Dermis microvascular lymphatic vessel endothelial cell (primary cell): ENCODE data around the gene DCAF17. TPM values are rescaled to one million over a fixed set of nuclear protein-coding genes. Genes with fewer than 3 reads are reported as not detected.
"Not testable (repeated sequence)": the region's sequence is repeated elsewhere in the genome, so short reads cannot be mapped to it uniquely, and the experiment has no call there.

Experiments
- DNase-seq, 2 donors: peaks; one replicate each; pipeline versions ENCODE4 v3.0.0 to v3.0.0-alpha.2; 2010; ENCODE audit warnings: low read depth in 2 of 2
- total RNA-seq: library from RNA; depleted of rRNA; stranded (reverse); fragments of >200 nt; gene quantifications from 2 replicates; pipeline ENCODE4 v1.2.1, GENCODE V29; 2014

DCAF17 gene
- total RNA-seq, 1 donor from 2014 or later: 12.1 TPM

DNA sequence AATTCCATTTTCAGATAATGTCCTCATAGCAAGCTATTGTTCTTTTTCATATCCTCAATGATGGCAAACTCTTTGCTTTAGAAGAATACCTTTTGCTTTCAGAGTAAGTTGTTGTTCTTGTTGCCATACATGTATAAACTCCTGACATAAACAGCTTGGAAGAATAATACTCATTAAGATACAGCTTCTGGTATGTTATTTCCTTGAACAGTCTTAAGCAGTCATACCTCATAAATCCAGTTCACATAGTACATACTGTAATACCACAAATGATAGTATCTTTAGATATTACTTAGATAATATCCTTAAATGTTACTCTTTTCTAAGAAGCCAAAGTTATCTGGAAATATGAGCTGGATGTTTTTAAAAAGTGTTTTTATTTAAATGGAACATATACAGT lies 23.4 kb upstream of the DCAF17 start:
- DNase-seq: peak in 1 of 2 donors; percentile 13

DNA sequence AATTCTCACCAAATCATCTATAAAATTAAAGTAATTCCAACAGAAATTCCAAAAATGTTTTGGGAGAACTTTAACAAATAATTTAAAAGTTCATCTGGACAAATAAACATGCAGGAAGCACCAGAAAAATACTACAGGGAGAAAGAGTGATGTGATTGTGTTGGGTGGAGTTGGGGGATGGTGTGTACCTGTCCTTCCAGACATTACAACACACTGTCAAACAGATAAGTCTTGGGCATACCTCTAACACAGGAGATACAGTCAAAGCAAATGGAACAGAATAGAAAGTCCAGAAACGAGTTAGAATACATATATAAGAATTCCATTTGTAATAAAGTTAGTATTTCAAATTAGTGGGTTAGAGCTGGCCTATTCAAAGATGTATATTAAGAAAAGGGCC lies 22.8 kb upstream of the DCAF17 start:
- no peak for DNase-seq

DNA sequence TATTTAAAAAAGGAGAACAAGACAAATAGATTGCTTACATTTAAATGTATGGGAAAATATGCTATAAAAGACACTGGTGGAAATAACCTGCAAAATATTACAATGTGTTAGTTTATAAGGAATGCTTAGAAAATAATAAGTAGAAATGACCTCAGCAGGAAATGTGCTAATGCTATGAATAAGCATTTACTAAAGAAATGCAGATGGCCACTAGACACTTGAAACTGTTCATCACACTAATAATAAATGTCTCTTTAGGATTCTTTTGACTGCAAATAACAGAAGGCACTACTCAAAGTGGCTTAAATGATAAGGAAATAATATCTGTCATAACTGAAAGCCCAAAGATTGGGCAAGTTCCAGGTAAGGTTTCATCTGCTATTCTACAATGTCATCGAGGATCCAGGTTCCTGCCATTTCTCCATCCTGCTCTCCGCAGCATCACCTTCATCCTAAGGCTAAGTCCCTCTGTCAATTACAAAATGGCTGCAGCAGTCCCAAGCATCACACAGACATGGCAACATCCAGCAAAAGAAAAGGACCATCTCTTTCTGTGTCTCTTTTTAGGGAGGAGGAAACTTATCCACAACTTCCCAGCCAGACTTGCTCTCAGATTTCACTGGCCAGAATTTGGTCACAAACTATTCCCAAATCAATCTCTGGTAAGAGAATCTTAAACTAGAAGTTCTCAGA lies 22.1 kb upstream of the DCAF17 start:
- peak in 1 of 2 donors; percentile 57 for DNase-seq

DNA sequence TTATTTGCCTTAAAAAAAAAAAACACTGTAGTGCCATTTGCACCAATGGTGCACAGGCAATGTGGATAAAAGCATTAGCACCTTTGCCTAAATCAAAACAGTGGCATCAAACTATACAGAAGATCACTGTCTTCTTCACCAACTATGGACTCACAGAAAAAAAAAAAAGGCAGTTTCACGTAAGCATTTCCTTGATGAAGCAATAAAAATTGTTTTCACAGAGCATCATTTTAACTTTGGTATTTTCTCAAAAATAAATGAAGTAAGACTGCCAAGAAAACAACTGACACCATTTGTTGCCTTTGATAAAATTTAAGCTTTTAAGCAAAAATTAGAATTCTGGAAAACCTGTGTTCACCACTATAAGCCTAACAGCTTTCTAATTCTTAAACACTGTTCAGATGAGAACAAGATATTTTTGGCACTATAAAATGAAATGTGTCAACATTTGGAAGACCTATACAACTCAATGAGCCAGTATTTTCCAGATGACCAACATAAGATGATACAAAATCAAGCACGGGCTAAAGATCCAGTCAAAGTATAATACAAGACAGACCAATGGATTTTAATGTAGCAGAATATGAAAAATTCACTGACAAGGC lies 21.4 kb upstream of the DCAF17 start:
- no peak for DNase-seq

DNA sequence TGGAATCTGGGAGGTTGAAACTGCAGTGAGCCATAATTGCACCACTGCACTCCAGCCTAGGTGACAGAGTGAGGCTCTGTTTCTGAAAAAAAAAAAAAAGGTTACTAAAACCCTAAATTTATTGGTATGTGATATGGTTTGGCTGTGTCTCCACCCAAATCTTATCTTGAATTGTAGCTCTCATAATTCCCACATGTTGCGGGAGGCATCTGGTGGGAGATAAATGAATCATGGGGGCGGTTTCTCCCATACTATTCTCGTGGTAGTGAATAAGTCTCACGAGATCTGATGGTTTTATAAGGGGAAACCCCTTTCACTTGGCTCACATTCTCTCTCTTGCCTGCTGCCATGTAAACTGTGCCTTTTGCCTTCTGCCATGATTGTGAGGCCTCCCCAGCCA lies 19.4 kb upstream of the DCAF17 start:
- not testable (repeated sequence) for DNase-seq

DNA sequence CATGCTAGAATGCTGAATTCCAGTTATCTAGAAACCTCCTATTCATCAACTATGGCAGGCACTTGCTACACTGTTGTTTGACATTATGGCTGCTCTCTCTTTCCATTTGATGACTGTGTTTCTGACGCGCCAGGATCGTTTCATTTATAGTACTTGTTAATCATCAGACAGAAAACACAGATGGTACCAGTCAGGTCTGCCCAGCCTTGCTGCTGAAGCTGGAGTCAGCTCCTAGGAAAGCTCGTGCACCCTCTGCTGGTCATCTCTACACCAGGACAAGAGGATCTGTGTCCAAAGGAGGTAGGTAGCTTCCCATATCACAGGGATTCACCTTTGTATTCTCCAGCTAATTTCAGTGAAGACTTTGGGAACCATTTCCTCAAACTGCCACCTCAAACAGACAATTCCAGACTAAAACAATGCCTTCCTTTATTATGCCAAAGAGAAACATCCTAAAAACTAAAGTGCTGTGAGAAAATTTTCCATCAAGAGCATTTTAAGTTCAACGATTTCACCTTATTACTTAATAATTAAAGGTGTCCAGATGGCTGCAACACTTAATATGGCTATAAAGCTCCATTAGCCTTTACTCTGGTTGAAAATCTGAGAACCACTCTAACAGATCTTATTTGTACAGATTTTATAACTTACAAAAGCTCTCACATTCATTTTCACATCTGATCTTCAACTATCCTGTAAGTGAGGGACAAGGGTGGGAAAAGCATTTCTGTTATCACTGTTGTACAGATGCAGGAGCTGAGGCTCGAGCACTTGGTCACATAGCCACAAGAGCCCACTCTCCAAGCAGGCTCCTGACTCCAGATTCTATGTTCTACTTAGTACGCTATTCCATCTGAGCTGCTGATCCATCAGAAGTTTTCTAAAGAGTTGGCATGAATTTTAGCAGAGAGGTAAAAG lies 17.8 kb upstream of the DCAF17 start:
- peak; percentile 95 to 97 for DNase-seq

DNA sequence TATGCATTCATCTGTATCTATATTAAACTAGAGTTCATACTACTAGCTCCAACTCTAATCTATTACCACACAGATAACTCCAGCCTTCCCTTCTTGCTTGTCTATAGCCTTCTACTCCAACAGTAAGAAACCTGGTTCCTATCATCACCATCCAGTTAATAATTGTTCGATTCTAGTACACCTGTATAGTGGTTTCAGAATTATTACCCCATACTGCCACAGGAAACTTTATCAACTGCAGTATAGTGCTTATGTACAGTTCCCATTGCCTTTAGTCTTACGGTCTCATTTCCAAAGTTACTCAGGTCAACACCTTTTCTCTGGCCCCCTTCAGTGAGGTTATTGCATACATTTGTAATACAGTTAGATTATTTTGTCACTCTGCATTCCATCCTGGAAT lies 14.7 kb upstream of the DCAF17 start:
- no peak for DNase-seq

DNA sequence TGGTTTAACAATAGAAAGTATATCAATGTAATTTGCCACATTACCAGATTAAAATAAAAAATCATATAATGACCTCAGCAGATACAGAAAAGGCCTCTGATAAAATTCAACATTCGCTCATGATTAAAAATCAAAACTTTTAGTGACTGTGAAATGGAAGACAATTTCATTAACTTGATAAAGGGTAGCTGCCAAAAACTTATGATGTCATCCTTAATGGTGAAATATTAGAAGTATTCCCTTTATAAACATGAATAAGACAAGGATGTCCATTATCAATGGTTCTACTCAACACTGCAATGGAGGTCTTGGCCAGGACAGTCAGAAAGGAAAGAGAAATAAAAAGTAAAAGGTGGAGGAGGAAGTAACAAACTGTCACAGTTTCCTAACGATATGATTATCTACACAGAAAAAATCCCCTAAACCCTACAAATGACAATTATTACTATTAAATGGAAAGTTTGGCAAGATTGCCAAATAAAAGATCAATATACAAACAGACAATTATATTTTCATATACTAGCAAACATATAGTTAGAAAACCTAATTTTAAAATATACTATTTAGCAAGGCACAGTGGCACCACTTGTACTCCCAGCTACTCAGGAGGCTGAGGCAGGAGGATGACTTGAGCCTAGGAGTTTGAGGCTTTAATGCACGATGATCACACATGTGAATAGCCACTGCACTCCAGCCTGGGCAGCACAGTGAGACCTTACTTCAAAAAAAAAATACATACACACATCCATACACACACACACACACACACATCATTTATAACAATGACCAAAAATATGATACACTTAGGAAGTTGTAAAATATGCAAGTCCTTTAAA lies 13.1 kb upstream of the DCAF17 start:
- DNase-seq: no peak

DNA sequence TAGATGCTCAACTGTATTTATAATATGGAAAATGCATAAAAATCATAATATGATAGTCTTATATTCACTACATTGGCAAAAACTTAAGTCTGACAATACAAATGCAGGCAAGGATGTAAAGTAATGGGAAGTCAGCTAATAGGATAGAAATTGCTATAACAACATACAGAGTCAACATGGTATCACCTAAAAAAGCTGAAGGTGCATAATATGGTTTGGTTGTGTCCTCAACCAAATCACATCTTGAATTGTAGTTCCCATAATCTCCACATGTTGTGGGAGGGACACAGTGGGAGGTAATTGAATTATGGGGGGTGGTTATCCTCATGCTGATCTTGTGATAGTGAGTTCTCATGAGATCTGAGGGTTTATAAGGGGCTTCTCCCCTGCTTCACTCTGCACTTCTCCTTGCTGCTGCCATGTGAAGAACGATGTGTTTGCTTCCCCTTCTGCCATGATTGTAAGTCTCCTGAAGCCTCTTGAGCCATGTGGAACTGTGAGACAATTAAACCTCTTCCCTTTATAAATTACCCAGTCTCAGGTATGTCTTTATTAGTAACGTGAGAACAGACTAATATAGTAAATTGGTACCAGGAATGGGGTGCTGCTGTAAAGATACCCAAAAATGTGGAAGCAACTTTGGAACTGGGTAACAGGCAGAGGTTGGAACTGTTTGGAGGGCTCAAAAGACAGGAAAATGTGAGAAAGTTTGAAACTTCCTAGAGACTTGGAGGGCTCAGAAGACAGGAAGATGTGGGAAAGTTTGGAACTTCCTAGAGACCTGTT lies 11.1 kb upstream of the DCAF17 start:
- DNase-seq: not testable (repeated sequence)

DNA sequence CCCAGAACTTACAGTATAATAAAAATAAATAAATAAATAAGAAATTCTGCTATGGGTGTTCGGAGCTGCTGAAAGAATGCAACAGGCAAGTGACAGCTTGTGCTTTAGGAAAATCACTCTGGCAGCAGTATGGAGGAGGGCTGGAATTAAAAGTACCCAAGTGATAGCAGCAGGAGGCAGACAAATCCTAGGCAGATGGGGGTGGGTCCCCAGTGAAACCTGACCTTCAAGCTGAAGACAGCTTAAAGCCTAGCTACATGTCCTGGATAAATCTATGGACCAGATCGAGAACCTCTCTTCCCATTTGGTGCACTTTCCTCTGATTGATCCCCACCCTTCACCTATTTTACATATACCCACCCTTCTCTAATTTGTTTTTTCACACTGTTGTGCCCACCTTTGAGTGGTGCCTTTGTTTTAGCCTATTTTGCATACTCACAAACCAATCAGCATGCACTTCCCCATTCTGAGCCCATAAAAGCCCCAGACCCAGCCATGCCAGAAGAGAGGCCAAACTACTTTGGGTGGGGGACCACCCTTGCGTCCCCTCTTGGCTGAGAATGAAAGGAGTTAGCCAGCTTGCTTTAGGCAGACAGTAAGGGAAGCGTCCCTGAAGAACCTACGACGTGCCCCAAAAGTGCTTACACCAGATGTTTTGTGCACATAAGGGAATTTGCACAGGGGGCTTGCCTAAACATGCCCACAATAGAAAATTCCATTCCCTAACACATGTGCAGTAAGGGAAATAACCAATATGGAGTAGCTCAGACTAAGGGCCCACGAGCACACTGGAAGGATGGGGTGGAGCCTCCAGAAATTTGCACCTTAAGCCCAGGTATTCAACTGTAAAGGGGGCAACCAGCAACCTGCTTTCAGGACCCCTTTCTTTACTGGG lies 3.3 kb upstream of the DCAF17 start:
- DNase-seq: no peak

DNA sequence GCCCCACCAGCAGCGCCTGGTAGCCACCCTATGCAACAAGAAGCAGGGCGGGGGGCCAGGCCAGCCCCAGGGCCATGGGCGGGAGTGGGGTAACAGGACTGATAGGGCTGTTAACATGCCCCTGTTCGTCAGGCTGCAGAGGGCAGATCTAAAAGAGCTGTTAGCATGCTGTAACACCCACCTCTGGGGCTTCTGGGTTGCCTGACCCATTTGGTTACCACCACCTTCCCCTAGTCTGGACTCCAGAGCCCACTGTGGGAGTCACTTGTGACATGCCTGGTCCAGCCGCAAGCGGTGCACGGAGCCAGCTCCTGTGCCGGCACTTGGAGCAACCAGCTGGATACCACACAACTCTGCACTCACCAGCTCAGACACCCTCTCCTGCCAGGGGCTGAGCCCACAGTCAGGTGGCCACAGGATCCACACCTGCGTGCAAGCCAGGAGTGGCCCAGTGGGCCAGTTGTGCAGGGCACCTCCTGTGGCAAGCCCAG lies 2.3 kb upstream of the DCAF17 start:
- no peak for DNase-seq

DNA sequence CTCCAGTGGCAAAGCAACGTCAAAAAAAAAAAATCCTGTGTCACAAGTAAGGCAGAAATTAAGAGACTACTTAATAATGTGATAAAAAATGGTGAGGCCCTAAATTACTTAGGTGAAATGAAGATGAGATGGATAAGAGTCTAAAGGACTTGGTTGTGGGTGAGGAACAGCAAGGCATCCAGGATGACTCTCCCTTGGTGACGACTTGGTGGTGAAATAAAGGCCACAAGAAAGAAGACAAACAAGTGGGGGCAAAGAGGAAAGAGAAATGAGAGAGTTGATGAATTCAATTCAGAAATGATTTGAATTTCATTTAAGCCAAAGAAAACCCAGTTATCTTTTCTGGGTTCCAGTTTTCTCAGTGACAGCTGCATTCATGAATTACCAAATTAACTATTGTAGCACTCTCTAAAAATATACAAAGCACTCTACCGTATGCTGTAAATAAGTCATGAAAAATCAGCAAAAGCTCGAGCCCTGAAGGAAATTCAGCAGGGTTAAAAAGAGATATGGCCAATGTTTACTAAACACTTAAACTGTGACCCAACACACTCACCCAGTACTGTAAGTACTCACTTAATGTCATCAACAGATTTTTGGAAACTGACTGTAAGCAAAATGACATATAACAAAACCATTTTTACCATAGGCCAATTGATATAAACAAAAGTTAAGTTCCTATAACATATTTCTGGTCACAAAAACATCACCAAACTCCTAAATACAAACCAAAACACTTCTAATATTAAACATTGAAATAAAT lies 1.6 kb upstream of the DCAF17 start:
- no peak for DNase-seq

DNA sequence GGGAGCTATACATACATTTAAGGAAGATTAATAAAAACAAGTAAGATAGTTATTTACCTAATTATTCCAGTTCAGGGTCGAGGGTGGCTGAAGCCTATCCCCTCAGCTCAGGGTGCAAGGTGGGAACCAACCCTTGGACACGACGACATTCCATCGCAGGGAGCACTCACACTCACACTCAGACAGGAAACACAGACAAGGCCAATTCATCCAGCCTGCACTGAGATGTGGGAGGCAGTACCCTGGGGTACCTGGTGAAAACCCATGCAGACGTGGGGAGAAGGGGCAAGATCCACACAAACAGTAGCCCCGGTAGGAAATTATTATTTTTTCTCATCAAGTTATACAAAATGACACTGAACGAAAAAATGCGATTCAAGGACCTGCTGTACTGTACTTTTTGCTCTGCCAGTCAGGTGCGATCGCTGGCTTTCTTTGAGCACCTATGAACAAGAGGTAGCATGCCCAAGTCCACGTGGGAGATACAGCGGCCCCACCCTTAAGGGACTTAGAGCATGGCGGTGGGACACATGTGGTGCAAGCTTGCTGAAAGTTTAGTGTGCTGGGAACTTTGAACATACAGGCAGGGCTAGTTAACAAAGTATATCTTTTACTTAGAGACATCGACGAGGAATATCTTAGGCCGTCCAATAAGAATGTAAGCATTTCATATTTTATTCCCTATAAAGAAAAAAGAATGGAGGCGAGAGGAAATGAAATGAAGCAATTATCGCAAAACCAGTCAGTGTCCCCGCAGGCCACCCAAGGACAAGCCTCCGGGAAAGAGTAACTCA lies 860 bp upstream of the DCAF17 start:
- peak; percentile 15 to 50 for DNase-seq

DNA sequence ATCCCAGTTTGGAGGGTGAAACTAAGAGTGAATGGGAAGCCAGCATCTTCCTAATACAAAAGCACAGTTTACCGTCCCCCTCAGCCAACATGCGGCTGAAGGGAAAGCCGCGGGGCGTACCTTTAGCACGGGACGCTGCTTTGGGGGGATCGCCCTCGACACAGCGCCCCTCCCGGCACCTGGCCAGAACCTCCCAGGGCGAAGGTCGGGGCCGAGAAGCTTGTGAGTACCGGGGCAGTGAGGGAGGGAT lies 338 bp upstream of the DCAF17 start, which contains the start of gene METTL8:
Gene METTL8 (minus strand): TSS at position 228 of the 250 bp plus-strand sequence. CDS start 41,805 bp downstream, outside the sequence.
- no peak for DNase-seq

DNA sequence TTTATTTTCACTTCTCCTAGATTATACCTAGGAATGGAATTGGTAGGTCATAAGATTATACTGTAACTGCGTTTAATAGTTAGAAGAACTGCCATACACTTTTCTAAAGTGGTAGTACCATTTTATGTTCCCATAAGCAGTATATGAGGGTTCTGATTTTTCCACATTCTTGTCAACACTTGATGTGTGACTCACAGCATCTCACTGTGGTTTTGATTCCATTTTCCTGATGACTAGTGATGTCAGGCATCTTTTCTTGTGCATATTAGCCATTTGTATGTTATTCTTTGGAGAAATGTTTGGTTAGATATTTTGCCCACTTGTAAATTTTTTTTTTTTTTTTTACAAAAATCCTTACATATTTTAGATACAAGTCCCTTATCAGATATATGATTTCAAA lies 2.3 kb downstream of the DCAF17 start:
- peak in 1 of 2 donors; percentile 47 for DNase-seq

DNA sequence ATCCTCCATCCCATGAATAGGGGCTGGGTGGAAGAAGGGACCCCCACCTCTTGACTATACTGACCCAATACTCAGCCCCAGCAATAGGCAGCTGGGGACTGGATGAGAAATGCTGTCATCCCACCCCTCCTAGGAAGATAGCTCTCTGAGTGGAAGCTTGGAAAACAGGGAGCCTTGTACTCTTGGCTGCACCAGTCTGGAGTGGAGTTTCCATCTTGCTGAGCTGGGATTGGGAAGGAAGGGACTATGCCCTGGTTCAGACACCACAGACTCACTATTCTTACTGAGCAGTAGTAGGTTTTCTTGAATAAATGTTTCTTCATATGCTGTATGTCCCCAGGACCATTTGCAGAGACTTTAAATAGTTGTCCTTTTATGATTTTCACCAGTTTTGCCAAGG lies 7.4 kb downstream of the DCAF17 start:
- DNase-seq: no peak

DNA sequence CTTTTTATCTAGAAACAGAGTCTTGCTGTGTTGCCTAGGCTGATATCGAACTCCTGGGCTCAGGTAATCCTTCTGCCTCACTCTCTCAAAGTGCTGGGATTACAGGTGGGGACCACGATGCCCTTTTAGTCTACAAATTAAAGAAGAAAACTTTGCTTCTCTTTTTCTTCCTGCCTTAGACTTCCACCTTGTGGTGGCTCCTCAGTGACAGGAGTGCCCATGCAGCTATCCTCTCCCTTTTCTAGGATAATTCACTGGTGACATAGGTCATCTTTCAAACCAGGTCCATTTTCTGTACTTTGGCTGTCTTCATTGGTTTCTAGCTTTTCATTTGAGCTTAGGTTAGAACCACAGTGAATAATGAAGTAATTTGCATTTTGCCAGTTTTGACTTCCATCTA lies 13.6 kb downstream of the DCAF17 start:
- DNase-seq: no peak

DNA sequence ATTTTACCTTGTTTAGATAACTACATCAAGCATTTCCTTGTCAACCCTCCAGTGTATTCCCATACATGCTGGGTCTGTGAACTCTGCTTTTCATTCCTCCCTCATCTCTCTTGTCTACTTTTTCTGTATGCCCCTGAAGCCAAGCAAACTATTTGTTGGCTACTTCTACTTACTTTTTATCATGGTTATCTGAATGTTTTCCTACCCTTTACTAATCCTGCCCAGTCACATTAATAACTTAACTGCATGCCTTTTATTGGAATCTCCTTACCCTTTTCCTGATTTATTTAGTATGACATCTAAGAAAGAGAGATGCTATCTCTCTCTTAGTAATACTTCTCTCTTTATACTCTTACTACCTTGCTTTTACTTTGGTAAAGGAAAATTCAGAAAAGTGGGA lies 17.0 kb downstream of the DCAF17 start:
- no peak for DNase-seq
